HEK293 (cell line): ENCODE data around the gene HYAL3.
A peak's percentile ranks its signal among the peaks of the same experiment; 100 is the strongest.

Experiments used
- ATF2 ChIP-seq: fragments of 450-650 bp; formaldehyde crosslinking; IDR thresholded peaks from 2 replicates; pipeline ENCODE4 v1.5.1; 2016; ENCODE audit warnings: missing biosample characterization, missing genetic modification characterization, low read depth
- BCL6B ChIP-seq: fragments of 450-650 bp; formaldehyde crosslinking; IDR thresholded peaks from 2 replicates; pipeline ENCODE4 v1.5.1; 2017; ENCODE audit warnings: missing biosample characterization, missing genetic modification characterization
- GLIS1 ChIP-seq: fragments of 450-650 bp; formaldehyde crosslinking; IDR thresholded peaks from 2 replicates; pipeline ENCODE4 v1.5.1; 2016; ENCODE audit warnings: missing biosample characterization, missing genetic modification characterization
- MEIS1 ChIP-seq: sonication (generic); formaldehyde crosslinking; IDR thresholded peaks from 2 replicates; pipeline ENCODE4 v1.8.1; 2022; ENCODE audit warnings: missing genetic modification reagents, mild to moderate bottlenecking, borderline replicate concordance
- PATZ1 ChIP-seq: fragments of 450-650 bp; formaldehyde crosslinking; IDR thresholded peaks from 2 replicates; pipeline ENCODE4 v1.5.1; 2016; ENCODE audit warnings: missing biosample characterization, missing genetic modification characterization
- PRDM10 ChIP-seq: fragments of 450-650 bp; formaldehyde crosslinking; IDR thresholded peaks from 2 replicates; pipeline ENCODE4 v1.5.1; 2016; ENCODE audit warnings: missing biosample characterization, missing genetic modification characterization
- RBAK ChIP-seq: fragments of 450-650 bp; formaldehyde crosslinking; IDR thresholded peaks from 2 replicates; pipeline ENCODE4 v1.5.1; 2016; ENCODE audit warnings: missing biosample characterization, missing genetic modification characterization
- REPIN1 ChIP-seq: fragments of 450-650 bp; formaldehyde crosslinking; IDR thresholded peaks from 2 replicates; pipeline ENCODE4 v1.5.1; 2017; ENCODE audit warnings: missing biosample characterization, missing genetic modification characterization, low read depth
- SALL2 ChIP-seq: fragments of 450-650 bp; formaldehyde crosslinking; IDR thresholded peaks from 2 replicates; pipeline ENCODE4 v1.5.0; 2017; ENCODE audit warnings: missing biosample characterization, mild to moderate bottlenecking, missing genetic modification characterization, borderline replicate concordance
- SP7 ChIP-seq: fragments of 450-650 bp; formaldehyde crosslinking; IDR thresholded peaks from 2 replicates; pipeline ENCODE4 v1.5.1; 2016; ENCODE audit warnings: missing biosample characterization, missing genetic modification characterization
- ZBTB48 ChIP-seq: fragments of 450-650 bp; formaldehyde crosslinking; IDR thresholded peaks from 2 replicates; pipeline ENCODE4 v1.5.1; 2016; ENCODE audit warnings: missing biosample characterization, missing genetic modification characterization
- ZNF114 ChIP-seq: fragments of 450-650 bp; formaldehyde crosslinking; IDR thresholded peaks from 2 replicates; pipeline ENCODE4 v1.5.0; 2017; ENCODE audit warnings: missing biosample characterization, missing genetic modification characterization
- ZNF16 ChIP-seq: fragments of 450-650 bp; formaldehyde crosslinking; IDR thresholded peaks from 2 replicates; pipeline ENCODE4 v1.5.1; 2016; ENCODE audit warnings: low read depth, missing biosample characterization, missing genetic modification characterization
- ZNF26 ChIP-seq: fragments of 450-650 bp; formaldehyde crosslinking; IDR thresholded peaks from 2 replicates; pipeline ENCODE4 v1.5.1; 2016; ENCODE audit warnings: missing biosample characterization, missing genetic modification characterization
- ZNF280D ChIP-seq: fragments of 450-650 bp; formaldehyde crosslinking; IDR thresholded peaks from 2 replicates; pipeline ENCODE4 v1.5.1; 2016; ENCODE audit warnings: missing biosample characterization, missing genetic modification characterization
- ZNF350 ChIP-seq: fragments of 450-650 bp; formaldehyde crosslinking; IDR thresholded peaks from 2 replicates; pipeline ENCODE4 v1.5.0; 2017; ENCODE audit warnings: missing biosample characterization, mild to moderate bottlenecking, missing genetic modification characterization
- ZNF37A ChIP-seq: fragments of 450-650 bp; IDR thresholded peaks from 2 replicates; pipeline ENCODE4 v1.5.1; 2018; ENCODE audit warnings: missing biosample characterization, missing genetic modification characterization
- ZNF558 ChIP-seq: fragments of 450-650 bp; formaldehyde crosslinking; IDR thresholded peaks from 2 replicates; pipeline ENCODE4 v1.5.1; 2016; ENCODE audit warnings: missing biosample characterization, missing genetic modification characterization
- ZNF654 ChIP-seq: fragments of 450-650 bp; formaldehyde crosslinking; IDR thresholded peaks from 2 replicates; pipeline ENCODE4 v1.5.1; 2016; ENCODE audit warnings: low read depth, missing biosample characterization, missing genetic modification characterization
- ZNF76 ChIP-seq: fragments of 450-650 bp; formaldehyde crosslinking; IDR thresholded peaks from 2 replicates; pipeline ENCODE4; 2016; ENCODE audit warnings: low read depth, missing biosample characterization, missing genetic modification characterization, borderline replicate concordance
- TF ChIP-seq, protein P1 (sequence below): fragments of 450-650 bp; formaldehyde crosslinking; IDR thresholded peaks from 2 replicates; pipeline ENCODE4 v1.5.1; 2017; ENCODE audit warnings: missing biosample characterization, mild to moderate bottlenecking, missing genetic modification characterization, moderate library complexity
- TF ChIP-seq, protein P2 (sequence below): fragments of 450-650 bp; formaldehyde crosslinking; IDR thresholded peaks from 2 replicates; pipeline ENCODE4 v1.5.1; 2016; ENCODE audit warnings: missing biosample characterization, missing genetic modification characterization

HYAL3 gene

DNA sequence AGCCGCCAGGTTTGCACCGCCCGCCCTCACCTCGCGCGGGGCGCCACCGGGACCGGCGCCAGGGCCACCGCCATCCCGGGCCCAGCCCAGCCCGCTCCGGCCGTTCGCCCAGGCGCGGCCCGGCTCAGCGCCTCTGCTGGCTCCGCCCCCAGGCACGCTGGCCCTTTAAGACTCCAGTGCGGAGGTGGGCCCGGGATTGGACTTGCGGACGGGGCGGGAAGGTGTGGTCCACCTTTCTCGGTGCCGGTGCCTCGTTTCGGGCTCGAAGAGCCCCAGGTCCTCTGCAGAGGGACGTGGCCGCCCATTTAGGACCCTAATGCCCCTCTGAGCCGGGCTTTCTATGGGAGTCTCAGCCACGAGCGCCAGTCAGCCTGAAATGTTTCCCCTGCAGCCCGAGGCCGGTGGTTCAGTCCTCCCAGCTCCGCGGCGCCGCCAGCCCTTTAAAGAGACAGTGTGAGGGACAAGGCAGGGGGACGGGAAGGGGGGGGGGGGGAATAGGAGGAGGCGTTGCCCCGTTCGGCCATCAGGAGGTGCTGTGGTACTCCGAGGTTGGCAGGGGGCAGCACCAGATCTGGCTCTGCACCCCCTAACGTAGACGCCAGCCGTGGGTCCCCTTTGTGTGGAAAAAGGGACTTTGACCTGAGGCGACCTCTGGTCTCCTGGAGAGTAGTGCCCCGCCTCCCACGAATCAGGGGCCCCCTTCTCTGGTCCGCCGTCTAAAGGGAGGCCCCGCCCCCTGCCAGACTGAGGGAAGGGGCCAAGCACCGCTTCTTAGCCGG, 22.3 kb upstream of the HYAL3 start (continued):
- TF ChIP-seq PRDM10 (tag by site-specific recombination) (peak; percentile 100), SALL2 (tag by site-specific recombination) (no peak), PATZ1 (tag by site-specific recombination) (peak; percentile 37; the same call in 1 of the 2 replicates), ZNF558 (tag by site-specific recombination) (no peak), BCL6B (no peak), ZNF16 (tag by site-specific recombination) (no peak), GLIS1 (tag by site-specific recombination) (peak; percentile 54; the same call in 1 of the 2 replicates), SP7 (tag by site-specific recombination) (peak; percentile 65), ZNF280D (tag by site-specific recombination) (no peak), ZNF37A (tag by site-specific recombination) (no peak), RBAK (no peak), ZNF114 (tag by site-specific recombination) (no peak), ZNF76 (peak; percentile 83; the same call in 1 of the 2 replicates), ATF2 (tag by site-specific recombination) (no peak), REPIN1 (tag by site-specific recombination) (no peak), ZNF654 (tag by site-specific recombination) (no peak), ZNF26 (tag by site-specific recombination) (no peak), ZNF350 (no peak), ZBTB48 (no peak), MEIS1 (CRISPR knock-in tag) (no peak)
- TF ChIP-seq, protein P1, sequence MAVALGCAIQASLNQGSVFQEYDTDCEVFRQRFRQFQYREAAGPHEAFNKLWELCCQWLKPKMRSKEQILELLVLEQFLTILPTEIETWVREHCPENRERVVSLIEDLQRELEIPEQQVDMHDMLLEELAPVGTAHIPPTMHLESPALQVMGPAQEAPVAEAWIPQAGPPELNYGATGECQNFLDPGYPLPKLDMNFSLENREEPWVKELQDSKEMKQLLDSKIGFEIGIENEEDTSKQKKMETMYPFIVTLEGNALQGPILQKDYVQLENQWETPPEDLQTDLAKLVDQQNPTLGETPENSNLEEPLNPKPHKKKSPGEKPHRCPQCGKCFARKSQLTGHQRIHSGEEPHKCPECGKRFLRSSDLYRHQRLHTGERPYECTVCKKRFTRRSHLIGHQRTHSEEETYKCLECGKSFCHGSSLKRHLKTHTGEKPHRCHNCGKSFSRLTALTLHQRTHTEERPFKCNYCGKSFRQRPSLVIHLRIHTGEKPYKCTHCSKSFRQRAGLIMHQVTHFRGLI: no peak; the same call in 1 of the 2 replicates
- TF ChIP-seq, protein P2, sequence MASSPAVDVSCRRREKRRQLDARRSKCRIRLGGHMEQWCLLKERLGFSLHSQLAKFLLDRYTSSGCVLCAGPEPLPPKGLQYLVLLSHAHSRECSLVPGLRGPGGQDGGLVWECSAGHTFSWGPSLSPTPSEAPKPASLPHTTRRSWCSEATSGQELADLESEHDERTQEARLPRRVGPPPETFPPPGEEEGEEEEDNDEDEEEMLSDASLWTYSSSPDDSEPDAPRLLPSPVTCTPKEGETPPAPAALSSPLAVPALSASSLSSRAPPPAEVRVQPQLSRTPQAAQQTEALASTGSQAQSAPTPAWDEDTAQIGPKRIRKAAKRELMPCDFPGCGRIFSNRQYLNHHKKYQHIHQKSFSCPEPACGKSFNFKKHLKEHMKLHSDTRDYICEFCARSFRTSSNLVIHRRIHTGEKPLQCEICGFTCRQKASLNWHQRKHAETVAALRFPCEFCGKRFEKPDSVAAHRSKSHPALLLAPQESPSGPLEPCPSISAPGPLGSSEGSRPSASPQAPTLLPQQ (tag by site-specific recombination): peak; percentile 100
